GM19452 (cell line): ENCODE results near the gene ARL11.
A peak's percentile ranks its signal among the peaks of the same experiment; 100 is the strongest.
"Not testable (repeated sequence)": the region's sequence is repeated elsewhere in the genome, so short reads cannot be mapped to it uniquely, and the experiment has no call there.

Experiments
- ATAC-seq: cut with Tn5 transposase; IDR thresholded peaks from one replicate; pipeline ENCODE4 v1.9.1; 2021; ENCODE audit not compliant: unreplicated experiment

ARL11 gene

GRCh38 chr13:49627831-49628652, at the start of gene ARL11:
ARL11 (plus strand) TSS chr13:49628507; CDS start chr13:49630448, 1,941 bp downstream.
- ATAC-seq = peak; percentile 93

DNA sequence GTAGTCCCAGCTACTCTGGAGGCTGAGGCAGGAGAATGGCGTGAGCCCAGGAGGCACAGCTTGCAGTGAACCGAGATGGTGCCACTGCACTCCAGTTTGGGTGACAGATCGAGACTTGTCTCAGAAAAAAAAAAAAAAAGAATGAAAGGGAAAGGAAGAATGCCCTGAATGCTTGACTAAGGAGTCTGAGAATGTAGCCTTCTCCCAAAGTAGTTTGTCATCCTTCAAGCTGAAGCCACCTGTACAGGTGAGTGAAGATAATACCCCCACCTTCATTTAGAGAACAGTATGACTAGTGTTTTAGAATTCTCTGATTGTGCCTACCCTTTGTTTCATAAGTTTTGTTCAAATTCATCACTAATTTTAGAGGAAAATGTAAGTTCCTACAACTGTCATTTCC, 48.8 kb upstream of the ARL11 start:
- ATAC-seq = no peak

GRCh38 chr13:49580980-49581680, 47.2 kb upstream of the ARL11 start:
- no peak for ATAC-seq

DNA sequence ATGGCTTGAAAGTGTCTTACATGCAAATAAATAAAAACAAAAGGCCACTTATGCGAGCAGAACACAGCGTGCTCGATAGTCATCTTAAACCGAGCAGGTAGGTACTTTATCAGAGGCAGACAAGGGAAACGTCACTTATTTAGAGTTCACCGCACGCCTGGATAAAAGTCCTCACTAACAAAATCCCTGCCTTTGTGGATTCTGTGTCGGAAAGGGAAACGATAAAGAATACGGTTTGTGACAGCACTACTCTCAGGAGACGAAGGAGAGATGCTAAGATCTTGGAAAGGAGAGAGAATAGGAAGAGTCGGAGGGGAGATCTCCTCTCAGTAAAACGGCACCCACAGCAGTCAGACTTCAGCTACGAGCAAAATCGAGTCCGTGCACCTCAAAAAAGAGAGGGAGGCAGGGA, 43.5 kb upstream of the ARL11 start:
- peak; percentile 12 for ATAC-seq

DNA sequence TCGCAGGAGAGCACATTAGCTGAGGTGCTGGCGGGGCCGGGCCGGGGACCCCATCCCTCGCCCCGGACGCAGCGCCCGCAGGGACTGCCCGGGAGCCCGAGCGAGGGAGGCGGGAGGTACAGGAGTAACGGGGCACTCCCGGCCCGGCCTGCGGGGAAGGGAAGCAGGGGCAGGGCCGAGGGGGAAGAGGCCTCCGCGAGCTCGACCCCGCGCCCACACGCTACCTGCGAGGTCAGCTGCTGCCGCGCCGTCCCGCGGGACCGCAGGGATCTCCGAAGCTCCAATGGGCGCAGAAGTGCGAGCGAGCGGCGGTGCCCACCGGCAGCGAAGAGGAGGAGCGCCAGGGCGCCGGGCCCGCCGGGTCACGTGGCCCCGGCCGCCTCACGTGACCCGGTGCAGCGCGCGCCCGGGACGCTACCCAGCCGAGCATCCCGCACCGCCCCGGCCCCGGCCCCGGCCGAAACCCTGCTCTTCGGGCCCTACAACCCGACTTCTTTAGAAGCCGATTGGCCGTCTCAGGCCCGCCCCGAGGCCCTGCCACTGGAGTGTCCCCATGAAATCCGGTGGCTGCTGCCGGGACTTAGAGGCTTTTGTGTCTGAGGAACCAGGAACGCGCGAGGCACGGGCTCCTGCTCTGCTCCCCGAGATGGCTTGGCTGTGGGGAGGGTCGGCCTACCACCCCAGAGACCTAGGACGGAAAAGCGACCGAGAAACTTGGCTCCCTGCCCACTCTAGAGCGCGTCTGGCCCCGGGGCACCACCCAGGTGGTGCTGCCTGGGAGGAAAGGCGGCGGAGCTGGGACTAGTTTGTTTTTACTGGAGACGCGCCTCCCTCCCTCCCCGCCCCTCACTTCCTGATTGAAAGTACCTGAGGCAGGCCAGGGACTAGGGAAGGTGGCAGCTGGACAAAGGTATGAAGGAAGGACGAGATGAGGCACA, 42.8 kb upstream of the ARL11 start, which contains the start of gene RCBTB1:
RCBTB1 (minus strand) TSS at position 339 of the 938 bp plus-strand sequence. CDS start 18,279 bp downstream, outside the sequence.
- ATAC-seq = peak; percentile 89

- no peak for ATAC-seq
Measured at GRCh38 chr13:49586717-49587116, 41.6 kb upstream of the ARL11 start.

DNA sequence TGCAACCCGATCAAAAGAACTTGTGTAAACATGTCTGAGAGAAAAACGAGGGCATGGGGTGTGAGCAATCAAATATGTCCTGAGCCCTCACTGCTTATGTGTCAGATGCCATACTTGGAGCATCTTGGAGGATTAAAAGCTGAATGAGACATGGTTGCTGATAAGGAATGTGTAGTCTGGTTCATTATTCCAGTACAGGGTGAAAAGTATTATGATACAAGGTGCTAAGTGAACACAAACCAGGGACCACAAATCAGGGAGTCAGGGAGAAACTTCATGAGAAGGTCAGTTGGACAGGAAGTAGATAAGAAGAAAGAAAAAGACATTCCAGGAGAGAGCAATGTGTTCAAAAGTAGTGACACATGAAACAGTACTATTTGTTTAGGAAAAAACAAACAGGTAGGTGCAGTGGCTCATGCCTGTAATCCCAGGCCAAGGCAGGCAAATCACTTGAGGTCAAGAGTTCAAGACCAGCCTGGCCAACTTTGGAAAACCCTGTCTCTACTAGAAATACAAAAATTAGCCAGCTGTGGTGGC, 40.9 kb upstream of the ARL11 start:
- no peak for ATAC-seq

DNA sequence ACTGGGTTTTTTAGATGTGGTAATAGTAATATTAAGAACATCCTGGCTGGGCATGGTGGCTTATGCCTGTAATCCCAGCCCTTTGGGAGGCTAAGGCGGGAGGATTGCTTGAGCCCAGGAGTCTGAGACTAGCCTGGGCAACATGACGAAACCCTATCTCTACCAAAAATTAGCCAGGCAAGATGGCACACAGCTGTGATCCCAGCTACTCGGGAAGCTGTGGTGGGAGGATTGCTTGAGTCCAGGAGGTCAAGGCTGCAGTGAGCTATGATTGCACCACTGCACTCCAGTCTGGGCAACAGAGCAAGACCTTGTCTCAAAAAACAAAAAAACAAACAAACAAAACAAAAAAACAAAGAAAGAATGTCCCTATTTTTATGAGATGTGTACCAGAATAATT, 37.6 kb upstream of the ARL11 start:
- ATAC-seq = not testable (repeated sequence)

DNA sequence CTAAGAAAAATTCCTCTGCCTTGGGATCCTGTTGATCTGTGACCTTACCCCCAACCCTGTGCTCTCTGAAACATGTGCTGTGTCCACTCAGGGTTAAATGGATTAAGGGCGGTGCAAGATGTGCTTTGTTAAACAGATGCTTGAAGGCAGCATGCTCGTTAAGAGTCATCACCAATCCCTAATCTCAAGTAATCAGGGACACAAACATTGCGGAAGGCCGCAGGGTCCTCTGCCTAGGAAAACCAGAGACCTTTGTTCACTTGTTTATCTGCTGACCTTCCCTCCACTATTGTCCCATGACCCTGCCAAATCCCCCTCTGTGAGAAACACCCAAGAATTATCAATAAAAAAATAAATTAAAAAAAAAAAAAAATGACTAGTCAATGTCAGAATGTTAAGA, 34.4 kb upstream of the ARL11 start:
- ATAC-seq = not testable (repeated sequence)

GRCh38 chr13:49594576-49594975, 33.7 kb upstream of the ARL11 start:
- no peak for ATAC-seq

GRCh38 chr13:49596221-49596620, 32.1 kb upstream of the ARL11 start:
- no peak for ATAC-seq

DNA sequence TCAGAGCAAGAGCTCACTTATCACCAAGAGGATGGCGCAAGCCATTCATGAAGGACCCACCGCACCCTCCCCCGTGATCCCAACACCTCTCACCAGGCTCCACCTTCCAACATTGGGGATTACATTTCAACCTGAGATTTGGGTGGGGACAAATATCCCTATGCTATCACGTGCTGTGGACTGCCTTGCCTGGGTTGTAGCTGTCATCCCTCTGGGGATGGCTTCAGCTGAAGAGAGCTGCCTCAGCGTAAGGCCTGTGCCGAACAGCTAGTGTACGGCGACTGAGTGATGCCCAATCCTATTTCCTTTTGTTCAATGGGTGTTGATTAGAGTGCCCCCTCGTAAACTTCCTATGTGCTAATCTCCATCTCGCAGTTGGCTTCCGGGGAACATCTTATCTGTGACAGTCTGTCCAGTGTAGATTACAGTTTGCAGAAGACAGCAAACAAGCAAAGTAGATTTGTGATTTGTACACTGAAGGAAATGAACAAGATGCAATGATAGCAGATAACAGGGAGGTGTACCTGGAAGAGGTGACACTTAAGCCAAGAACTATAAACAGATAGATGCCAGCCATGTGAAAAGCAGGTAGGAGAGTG, 31.2 kb upstream of the ARL11 start:
- no peak for ATAC-seq

DNA sequence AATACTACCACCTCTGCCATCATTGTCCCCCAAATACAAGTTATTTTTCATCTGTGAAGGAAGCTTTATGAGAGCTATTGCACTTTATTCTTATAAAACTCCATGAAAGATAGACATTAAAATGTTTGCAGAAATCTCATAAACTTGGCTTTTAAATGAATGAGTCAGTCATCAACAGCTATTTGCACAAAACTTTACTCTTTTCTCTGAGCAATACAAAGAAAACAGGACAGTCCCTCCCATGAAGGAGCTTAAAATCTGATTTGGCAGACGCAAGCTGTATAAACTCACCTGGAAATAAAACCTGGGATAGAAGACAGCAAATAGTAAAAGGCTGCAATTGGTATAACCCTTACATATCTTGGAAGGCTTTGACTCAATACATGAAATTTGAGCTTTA, 26.3 kb upstream of the ARL11 start:
- ATAC-seq = no peak

GRCh38 chr13:49602615-49603014, 25.7 kb upstream of the ARL11 start:
- not testable (repeated sequence) for ATAC-seq

DNA sequence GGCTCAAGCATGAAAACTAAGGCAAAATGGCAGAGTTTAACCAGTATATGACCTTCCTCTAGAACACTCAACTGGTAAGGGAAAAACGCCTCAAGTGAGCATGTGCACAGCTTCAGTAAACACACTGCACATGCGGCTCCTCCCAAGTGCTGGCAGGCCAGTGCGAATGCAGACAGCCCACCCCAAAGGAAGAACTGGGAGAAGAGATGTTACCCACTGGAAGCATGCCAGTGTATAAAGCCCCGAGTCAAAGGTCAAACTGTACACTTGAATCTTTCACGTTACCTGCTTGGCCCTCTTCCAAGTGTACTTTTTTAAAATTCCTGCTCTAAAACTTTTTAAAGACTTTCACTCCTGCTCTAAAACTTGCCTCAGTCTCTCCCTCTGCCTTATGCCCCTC, 23.7 kb upstream of the ARL11 start:
- no peak for ATAC-seq

GRCh38 chr13:49606747-49607648, 21.3 kb upstream of the ARL11 start:
- ATAC-seq = peak; percentile 96

DNA sequence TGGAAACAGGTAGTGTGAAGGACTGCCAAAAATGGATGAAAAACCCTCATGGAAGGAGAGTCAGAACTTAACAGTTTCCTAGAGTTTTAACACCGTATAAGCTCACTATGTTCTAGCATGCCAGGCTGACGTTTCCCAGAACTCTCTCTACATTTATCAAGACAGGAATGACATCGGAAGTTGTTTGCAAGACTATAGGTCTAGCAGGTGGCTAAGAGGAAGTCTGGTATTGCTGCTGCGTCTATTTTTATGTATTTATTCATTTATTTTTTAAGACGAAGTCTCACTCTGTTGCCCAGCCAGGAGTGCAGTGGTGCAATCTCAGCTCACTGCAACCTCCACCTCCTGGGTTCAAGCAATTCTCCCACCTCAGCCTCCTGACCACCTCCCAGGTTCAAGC, 20.5 kb upstream of the ARL11 start:
- no peak for ATAC-seq

- ATAC-seq = no peak
Measured at GRCh38 chr13:49608651-49609331, 19.5 kb upstream of the ARL11 start.

DNA sequence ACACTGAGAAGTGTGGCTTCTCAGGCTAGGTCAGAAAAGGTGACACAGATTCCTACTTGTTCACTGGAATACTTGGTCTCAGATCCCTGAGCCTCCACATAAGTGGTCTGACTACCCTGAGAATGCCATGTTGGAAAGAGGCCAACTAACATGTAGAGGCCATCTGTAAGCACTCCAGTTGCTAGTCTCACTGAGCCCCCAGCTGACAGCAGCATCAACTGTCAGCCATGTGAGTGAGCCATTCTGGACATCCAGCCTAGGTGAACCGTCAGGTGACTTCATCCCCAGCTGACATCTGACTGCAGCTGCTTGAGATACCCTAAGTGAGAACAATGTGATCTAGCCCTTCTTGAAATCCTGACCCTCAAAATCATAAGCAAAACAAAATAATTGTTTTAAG, 18.1 kb upstream of the ARL11 start:
- ATAC-seq = no peak
